Left colon (tissue), 2 donors: ENCODE measurements around the gene CCDC12. TPM values are rescaled to one million over a fixed set of nuclear protein-coding genes. Genes with fewer than 3 reads are reported as not detected.

ENCODE experiments used
- ATAC-seq: fragments of 200-7000 bp; cut with Tn5 transposase; one replicate; pipeline ENCODE4 v1.9.1; 2020; ENCODE audit warnings: mild to moderate bottlenecking, moderate library complexity
- DNase-seq, 2 donors: peaks; one replicate each; pipeline ENCODE4 v3.0.0-alpha.2; 2020
- intact Hi-C, 2 donors: fragments of 100-400 bp; cut with DNase I in 1 of 2; cut with micrococcal nuclease in 1 of 2; formaldehyde crosslinking; loops; one replicate each; pipeline versions ENCODE4 v1.11.2 to v1.14.0; 2022; cut with DNase I, micrococcal nuclease
- total RNA-seq, 2 donors: library from RNA; stranded (reverse); fragmentation: NEBNext Ultra II Directional; extraction: Animal tissue kit (Norgen Biotek cat#: 25700); gene quantifications; one replicate each; pipeline ENCODE4 v1.2.1, GENCODE V29; 2021
- donor health status: DM: no; HTN: no; CAD: no.
- donor health status: DM: yes; HTN: yes; CAD: no.

CCDC12 gene
- total RNA-seq, 2 donors from 2014 or later = 40.0 to 54.4 TPM

DNA sequence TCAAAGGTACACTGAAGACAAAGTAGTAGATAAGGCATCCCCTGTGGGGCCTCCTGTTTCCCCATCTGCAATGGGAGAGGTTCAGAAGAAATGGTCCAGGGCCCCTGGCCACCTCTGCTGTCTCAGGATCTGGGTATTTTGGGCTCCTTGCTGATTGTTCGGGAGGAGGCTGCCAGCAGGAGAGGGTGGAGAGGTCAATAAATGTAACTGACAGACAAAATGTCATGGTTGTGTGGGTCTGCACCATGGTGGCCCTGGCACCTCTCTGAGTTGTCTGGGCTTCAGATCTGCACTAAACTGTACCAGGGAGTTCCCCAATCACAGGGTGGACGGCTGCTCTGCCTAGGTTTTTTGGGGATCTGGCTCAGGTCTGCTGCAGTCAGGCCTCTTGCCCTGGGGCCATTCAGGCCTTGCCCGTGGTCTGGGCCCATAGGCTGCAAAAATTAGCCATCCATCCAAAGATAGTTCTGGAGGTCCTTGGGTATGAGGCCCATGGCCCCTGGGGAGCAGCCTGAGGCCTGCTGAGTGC, 10.3 kb upstream of the CCDC12 start:
- intact Hi-C loops = no loop called here

DNA sequence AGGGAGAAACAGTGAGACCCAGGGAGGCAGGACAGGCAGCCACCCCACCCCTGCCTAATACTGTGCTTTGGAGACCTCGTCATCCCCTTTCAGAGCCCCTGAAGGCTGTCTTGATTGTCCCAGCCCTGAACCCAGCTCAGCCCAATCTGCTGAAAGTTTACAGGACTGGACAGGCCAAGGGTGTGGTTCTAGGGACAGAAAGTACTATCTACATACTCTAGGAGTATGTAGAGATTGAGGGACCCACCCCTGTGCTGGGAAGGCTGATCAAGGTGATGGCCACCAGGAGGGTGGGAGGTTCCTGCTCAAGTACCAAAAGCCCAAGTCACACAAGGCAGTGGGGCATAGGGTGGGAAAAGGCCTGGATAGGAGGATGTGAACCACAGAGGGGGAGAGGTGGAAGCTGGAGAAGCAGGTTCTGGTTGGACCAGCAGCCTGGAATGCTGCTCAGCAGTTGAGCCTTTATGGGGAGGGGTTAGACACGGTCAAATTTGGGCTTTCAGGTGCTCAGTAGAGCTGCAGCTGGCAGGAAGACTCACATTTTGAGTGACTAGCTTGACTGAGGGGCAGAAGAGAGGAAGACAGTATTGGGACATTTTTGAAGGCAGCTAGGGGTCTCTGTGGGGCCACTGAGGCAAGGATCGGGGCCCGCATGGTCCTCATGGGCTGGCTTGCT, 9.6 kb upstream of the CCDC12 start:
- peak; percentile 18 for ATAC-seq
- peak in 1 of 2 donors; percentile 62 for DNase-seq
- intact Hi-C loops = no loop called here

More for the DNA sequence above, 10.3 kb upstream of the CCDC12 start:
- ATAC-seq (no peak), DNase-seq (no peak)

- intact Hi-C loops = no loop called here
- ATAC-seq (no peak), DNase-seq (no peak)
Observed at GRCh38 chr3:46985588-46985987, 9.0 kb upstream of the CCDC12 start.

DNA sequence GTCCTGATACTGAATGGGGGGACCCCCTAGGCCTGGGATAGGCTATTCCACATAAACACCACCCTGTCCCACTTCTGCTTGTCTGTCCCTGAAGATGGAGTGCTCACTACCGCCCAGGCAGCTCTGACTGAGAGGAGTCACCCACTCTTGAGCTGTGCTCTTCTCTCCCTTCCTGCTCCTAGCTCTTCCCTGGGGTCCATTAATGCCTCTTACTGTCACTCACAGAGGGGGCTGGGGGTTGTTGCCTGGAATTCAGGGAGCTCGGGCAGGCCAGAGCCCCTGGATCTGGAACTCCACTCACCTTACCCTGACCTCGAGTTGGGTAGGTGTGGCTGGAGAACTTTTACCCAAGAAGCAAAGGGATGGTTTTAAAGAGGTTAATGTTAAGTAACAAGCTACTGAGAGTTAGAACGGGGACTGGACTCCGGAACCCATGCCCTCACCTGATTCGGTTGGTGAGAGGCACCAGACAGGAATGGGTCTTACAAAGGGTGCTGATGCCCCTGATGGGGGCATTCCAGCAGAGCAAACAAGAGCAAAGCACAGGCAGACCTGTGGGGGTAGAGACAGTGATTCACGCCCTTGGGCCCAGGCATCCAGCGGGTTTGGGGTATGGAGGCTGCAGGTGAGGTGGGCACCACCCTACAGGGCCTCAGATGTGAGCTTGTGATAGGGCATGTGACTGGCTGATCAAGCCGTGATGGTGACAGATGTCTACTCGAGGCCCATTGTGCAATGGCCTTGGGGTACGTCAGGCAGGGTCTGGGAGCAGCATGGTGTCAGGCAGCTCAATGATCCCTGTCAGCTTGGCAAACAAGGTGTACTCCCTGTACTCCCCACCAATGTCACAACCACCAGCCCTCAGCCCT, 8.3 kb upstream of the CCDC12 start:
- ATAC-seq (no peak), DNase-seq (no peak)
- intact Hi-C loops = no loop called here

- no peak for DNase-seq
- intact Hi-C loops = no loop called here
- no peak for ATAC-seq
Observed at GRCh38 chr3:46982546-46982945, 6.0 kb upstream of the CCDC12 start.

GRCh38 chr3:46981932-46982471, 5.5 kb upstream of the CCDC12 start:
- intact Hi-C loops = no loop called here
- DNase-seq = peak; percentile 65 to 73
- ATAC-seq = peak; percentile 35

GRCh38 chr3:46979958-46980497, 3.5 kb upstream of the CCDC12 start:
- DNase-seq (peak in 1 of 2 donors; percentile 66), ATAC-seq (no peak)
- intact Hi-C loops = no loop called here

DNA sequence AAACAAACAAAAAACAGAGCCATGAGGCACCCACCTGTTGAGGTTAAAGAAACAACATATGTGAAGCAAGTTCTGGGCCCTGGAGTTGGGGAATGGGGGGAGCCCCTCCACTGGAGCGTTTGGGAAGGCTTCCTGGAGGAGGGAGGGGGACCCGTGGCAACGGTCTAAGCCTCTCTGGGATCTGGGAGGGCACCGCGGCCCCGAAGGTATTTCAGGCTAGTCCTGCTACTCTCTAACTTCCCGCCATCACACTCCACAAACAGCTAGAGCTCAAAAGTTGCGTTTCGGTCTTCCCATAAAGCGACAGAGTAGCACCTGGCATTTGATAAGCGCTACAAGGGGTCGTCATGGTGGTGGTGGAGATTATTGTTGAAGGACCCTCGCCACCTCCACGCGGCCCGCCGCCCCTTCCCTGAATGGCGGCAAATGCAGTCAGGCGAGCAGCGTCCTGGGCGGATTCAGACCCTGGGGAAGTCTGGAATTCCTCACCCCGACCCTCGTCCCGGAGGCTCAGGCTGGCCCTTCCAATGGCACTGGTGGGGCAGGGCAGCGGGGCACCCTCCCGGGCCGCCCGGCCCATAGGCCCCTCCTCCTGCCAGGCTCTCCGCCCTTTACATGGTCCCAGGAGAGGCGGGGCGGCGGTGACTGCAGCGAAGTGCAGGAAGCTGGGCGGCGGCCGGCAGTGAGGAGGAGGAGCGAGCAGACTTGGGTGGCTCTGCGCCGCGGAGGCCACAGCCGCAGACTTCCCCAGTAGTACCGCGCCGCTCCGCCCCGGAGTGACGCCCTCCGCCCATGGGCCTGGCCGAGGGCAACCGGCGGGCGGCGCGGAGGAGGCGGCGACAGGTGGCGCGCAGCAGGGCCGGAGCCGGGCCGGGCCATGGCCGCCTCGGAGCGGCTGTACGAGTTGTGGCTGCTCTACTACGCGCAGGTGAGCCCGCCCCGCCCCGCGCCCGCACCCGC, 2.7 kb upstream of the CCDC12 start, which contains the start of gene NBEAL2:
TSS of gene NBEAL2 (plus strand) at position 682 of the 960 bp plus-strand sequence. CDS start at position 878, 196 bp downstream.
- intact Hi-C loops = no loop called here
- peak; percentile 98 to 99 for DNase-seq
- ATAC-seq = peak; percentile 72

DNA sequence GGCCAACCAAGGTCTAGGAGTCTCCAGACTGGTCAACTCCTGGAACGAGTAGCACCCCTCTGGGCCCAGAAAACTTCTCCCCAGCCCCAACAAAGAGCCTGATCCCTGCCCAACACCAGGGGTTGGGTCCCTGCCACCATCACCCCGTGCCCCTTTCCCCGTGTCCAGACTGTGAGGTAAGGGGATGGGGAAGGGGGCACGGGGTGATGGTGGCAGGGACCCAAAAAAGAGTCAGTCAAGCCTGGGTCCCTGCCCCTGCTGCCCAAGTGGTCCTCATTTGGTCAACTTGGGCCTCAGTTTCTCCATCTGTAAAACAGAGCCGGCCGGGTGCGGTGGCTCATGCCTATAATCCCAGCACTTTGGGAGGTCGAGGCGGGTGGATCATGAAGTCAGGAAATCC, 1.8 kb upstream of the CCDC12 start:
- DNase-seq (no peak), ATAC-seq (no peak)
- intact Hi-C loops = no loop called here

GRCh38 chr3:46977811-46978195, 1.3 kb upstream of the CCDC12 start:
- intact Hi-C loops = no loop called here
- ATAC-seq (no peak), DNase-seq (no peak)

DNA sequence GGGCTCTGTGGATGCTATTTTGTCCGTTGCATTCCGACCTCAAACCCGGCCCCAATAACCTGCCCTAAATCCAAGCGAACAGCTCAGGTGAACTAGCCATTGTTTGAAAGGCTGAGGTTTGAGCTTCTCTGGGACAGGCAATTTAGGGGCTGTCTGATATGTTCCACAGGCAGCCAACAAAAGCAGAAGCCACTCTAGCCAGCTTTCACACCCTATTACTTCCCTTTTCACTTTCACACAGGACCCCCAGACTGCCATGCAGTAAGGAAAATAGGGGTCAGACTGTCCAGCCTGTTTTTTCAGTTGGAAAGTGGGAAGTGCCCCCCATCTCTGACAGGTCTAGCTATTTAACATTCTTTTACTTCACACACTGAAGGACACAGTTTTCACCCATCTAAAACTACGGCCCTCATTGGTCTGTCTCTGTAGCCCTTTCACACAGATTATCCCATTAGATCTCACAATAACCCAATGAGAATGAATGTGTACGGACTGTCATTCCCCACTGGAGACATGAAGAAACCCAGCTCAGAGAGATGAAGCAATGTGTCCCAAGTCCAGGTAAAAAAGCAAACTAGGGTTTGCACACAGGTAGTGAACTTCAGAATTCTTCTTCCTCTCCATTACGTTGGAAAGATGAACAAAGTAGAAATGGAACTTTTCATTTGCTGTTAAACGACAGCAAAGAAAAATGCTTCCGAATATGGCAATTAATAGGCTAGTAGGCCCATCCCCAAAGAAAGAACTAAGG, 1.9 kb downstream of the CCDC12 start:
- intact Hi-C loops = no loop called here
- DNase-seq (no peak), ATAC-seq (no peak)

DNA sequence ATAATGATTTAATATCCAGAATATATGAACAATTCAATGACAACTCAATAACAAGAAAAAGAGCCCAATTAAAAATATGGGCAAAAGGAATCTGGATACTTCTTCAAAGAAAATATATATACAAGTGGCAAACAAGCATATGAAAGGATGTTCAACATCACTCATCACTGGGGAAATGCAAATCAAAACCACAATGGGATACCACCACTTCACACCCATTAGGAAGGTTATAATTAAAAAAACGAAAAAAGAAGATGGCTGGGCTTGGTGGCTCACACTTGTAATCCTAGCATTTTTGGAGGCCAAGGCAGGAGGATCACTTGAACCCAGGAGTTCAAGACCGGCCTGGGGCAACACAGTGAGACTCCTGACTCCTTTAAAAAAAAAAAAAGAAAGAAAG, 4.1 kb downstream of the CCDC12 start:
- ATAC-seq (no peak), DNase-seq (no peak)
- intact Hi-C loops = no loop called here

- DNase-seq (no peak), ATAC-seq (no peak)
- intact Hi-C loops = no loop called here
Observed at GRCh38 chr3:46971742-46972141, 4.8 kb downstream of the CCDC12 start.

DNA sequence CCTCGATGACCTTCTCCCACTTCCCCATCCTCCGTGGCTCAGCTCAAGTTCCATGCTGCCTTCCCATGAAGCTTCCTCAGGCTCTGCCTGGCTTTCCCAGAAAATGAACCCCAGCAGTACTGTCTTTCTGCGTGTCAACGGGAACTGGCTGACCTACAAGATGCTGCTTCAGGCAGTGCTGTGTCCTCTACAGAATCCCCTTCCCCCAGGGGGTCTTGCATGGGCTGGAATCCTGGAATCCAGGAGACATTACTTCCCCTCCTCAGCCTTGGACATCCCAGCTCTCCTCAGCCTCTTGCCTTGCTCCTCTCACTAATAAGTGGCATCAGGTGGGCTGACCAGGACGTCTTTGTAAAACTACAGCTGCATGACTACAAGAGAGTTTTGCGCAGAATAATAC, 5.4 kb downstream of the CCDC12 start:
- DNase-seq = no peak
- peak; percentile 3 for ATAC-seq
- intact Hi-C loops = no loop called here

DNA sequence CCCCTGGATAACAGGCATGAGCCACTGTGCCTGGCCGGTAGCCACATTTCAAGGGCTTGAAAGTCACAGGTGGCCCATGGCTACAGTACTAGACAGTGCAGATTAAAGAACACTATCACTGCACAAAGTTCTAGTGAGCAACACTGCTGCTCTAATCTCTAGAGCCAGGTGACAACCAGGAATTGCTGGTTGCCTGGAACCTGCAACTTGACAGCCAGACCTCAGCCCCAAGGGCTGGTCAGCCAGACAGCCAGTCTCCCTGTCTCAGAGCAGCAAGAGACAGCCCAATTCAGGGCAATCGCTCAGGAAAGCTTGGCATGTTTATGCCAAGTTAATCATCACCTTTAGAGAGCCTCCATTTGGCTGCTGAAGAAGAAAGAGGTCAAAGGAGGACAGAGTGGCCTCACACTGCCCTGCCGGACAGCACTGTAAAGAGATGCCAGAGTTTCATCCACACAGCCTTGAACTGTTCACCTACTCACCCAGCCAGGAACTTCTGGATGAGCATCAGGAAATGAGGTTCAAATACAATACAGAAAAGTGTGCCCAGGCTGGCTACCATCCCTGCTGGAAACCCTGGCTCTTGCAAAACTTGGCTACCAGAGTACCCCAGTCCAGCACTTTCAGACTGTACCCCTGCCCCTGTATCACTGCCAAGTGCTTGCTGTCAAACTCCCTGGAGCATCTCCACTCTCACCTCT, 6.0 kb downstream of the CCDC12 start:
- no peak for DNase-seq
- peak; percentile 80 for ATAC-seq
- intact Hi-C loops = no loop called here

DNA sequence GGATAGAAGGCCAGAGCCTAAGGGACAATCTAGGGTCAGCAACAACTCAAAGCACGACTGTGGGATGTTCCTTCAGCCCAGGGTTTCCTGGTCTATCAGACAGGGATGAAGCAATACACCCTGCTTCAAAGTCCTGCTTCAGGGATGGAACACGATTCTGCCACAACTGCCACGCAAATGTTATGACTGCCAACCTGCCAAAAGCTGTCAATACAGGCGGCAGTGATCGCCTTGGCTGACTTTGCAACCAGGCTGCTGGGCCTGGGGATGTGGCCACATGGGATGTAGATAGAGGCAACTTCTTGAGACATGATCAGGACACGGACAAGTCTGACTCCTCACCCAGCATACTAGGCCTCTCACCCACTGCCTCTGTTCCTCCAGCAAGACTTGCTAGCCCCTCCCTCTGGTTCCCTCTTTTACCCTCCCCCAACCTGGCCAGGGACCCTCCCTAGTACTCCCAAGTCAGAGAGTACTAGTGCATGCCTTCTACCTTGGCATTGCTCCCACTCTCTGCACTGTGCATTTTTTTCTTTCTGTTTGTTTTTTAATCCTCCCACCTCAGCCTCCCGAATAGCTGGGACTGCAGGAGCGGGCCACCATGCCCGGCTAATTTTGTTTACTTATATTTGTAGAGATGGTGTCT, 7.6 kb downstream of the CCDC12 start:
- ATAC-seq (peak; percentile 35), DNase-seq (no peak)

DNA sequence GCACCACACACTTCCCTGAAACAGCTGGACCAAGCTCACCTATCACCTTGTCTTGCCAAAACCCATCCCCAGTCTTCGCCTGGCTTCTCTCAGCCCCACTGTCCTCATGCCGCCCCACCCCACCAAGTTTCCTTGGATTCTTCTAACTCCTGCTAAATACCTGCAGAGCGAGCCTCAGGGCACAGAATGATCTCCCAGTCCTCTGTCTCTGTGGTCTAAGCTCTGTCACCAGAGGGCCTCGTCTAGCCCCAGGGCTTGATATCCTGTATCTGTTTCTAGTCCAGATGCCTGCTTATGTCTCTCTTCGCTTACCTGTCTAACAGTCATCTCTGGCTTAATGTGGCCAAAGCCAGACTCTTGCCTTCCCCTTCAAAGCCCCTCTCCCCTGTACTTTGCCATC, 9.7 kb downstream of the CCDC12 start:
- intact Hi-C loops = no loop called here
- ATAC-seq = no peak

More for the DNA sequence above, 7.6 kb downstream of the CCDC12 start:
- intact Hi-C loops = no loop called here

More for the DNA sequence above, 9.7 kb downstream of the CCDC12 start:
- no peak for DNase-seq
